Mesothelial cell of epicardium (in vitro differentiated cells): ENCODE measurements around the gene RPUSD4. TPM values are rescaled to one million over a fixed set of nuclear protein-coding genes. Genes with fewer than 3 reads are reported as not detected.

Experiments
- DNase-seq, 2 experiments: peaks; one replicate each; pipeline ENCODE4 v3.0.0; 2021; ENCODE audit warnings: low spot score in 2 of 2; ENCODE audit not compliant: unreplicated experiment in 2 of 2
- H3K27ac Mint-ChIP-seq: 2 replicates; pipeline ENCODE4 v1.8.0; 2021; ENCODE audit warnings: mixed read lengths
- H3K27me3 Mint-ChIP-seq: 2 replicates; pipeline ENCODE4 v1.8.0; 2021; ENCODE audit warnings: low read depth, mixed read lengths
- H3K36me3 Mint-ChIP-seq: 2 replicates; pipeline ENCODE4 v1.8.0; 2021; ENCODE audit warnings: mixed read lengths
- H3K4me1 Mint-ChIP-seq: 2 replicates; pipeline ENCODE4 v1.8.0; 2021; ENCODE audit warnings: mixed read lengths
- H3K4me3 Mint-ChIP-seq: 2 replicates; pipeline ENCODE4 v1.8.0; 2021; ENCODE audit warnings: mild to moderate bottlenecking, moderate library complexity, mixed read lengths
- H3K9me3 Mint-ChIP-seq: 2 replicates; pipeline ENCODE4 v1.8.0; 2021; ENCODE audit warnings: mixed read lengths
- total RNA-seq: library from RNA; stranded (reverse); gene quantifications from 3 replicates; pipeline ENCODE4 v1.2.1, GENCODE V29; 2021
- TF ChIP-seq, protein P1 (sequence below): fragments of 200-600 bp; sonication (generic); IDR thresholded peaks from one replicate; pipeline ENCODE4 v1.5.0; 2021; ENCODE audit warnings: antibody characterized with exemption; ENCODE audit not compliant: unreplicated experiment

RPUSD4 gene
- total RNA-seq, 1 donor from 2014 or later: 41.6 TPM

DNA sequence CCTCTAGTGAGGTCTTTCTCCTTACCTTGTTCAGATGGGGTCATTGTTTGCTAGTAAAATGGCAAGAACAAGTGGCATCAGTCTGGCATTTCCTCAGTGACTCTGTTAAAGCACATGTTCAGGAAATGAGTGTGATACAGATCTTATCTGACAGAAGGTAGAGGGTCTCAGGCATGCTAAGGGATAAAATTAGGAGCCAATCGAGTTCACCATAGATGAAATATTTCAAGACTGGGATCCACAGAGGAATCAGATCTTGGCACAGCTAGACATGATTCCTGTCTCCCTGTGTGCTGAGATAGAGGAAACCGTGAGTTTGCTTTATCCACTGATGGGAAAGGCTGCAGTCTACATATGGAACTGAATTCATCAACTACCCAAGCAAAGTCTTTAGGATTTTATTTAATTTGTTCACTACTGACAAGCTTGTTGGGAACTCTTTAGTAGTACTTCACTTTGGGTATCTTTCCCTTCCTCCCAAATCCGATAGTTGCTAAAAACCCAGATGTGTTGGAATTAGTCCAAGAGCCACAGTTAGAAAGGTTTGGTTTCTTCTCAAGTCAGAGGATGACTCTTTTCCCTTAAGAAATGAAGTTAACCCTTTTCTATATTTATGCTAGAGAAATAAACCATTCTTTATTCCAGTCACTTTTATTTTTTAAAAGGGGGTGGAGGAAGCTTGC, 18.5 kb upstream of the RPUSD4 start:
- TF ChIP-seq, protein P1, sequence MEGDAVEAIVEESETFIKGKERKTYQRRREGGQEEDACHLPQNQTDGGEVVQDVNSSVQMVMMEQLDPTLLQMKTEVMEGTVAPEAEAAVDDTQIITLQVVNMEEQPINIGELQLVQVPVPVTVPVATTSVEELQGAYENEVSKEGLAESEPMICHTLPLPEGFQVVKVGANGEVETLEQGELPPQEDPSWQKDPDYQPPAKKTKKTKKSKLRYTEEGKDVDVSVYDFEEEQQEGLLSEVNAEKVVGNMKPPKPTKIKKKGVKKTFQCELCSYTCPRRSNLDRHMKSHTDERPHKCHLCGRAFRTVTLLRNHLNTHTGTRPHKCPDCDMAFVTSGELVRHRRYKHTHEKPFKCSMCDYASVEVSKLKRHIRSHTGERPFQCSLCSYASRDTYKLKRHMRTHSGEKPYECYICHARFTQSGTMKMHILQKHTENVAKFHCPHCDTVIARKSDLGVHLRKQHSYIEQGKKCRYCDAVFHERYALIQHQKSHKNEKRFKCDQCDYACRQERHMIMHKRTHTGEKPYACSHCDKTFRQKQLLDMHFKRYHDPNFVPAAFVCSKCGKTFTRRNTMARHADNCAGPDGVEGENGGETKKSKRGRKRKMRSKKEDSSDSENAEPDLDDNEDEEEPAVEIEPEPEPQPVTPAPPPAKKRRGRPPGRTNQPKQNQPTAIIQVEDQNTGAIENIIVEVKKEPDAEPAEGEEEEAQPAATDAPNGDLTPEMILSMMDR: no peak
- no peak for DNase-seq
- H3K36me3 Mint-ChIP-seq: no peaks in the 10 kb centered on the region
- peak overlapping the region; percentile 16 for H3K27ac Mint-ChIP-seq
- no peaks in the 10 kb centered on the region for H3K9me3 Mint-ChIP-seq
- no peak overlapping the region for H3K4me3 Mint-ChIP-seq
- H3K27me3 Mint-ChIP-seq: no peaks in the 10 kb centered on the region
- H3K4me1 Mint-ChIP-seq: peaks cover 16% of the 10 kb centered on the region

GRCh38 chr11:126226334-126227084, 15.1 kb upstream of the RPUSD4 start:
- TF ChIP-seq, protein P1: no peak
- no peak overlapping the region for H3K4me3 Mint-ChIP-seq
- no peaks in the 10 kb centered on the region for H3K9me3 Mint-ChIP-seq

DNA sequence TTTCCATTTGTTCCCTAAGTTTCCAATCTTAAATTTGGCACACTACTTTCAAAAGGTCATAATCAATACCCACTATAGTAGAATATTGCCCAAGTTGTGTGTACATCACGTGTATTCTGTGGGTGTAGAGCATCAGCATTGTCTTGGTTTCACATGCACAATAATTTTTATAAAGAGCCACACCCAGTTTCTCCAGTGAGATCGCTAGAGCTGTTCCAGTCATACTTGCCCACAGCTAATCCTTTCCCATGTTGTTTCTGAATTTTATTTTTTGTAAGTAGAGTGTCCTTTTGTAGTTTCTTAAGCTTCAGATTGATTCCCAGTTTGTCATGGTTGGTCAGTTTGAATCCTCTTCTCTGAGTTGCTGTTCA, 13.8 kb upstream of the RPUSD4 start:
- TF ChIP-seq, protein P1: no peak

More at GRCh38 chr11:126226334-126227084, 15.1 kb upstream of the RPUSD4 start:
- H3K27ac Mint-ChIP-seq: no peak overlapping the region
- no peaks in the 10 kb centered on the region for H3K36me3 Mint-ChIP-seq
- H3K27me3 Mint-ChIP-seq: no peaks in the 10 kb centered on the region
- peaks cover 9% of the 10 kb centered on the region for H3K4me1 Mint-ChIP-seq
- no peak for DNase-seq

GRCh38 chr11:126224647-126225294, 13.3 kb upstream of the RPUSD4 start:
- Mint-ChIP-seq H3K27ac (no peak overlapping the region), H3K36me3 (no peaks in the 10 kb centered on the region), H3K9me3 (no peaks in the 10 kb centered on the region), H3K4me3 (no peak overlapping the region), H3K4me1 (no peaks in the 10 kb centered on the region), H3K27me3 (no peaks in the 10 kb centered on the region)
- no peak for DNase-seq
- TF ChIP-seq, protein P1: no peak

More for the DNA sequence above, 13.8 kb upstream of the RPUSD4 start:
- Mint-ChIP-seq H3K4me1 (peaks cover 2% of the 10 kb centered on the region), H3K4me3 (no peak overlapping the region), H3K27ac (no peak overlapping the region), H3K27me3 (no peaks in the 10 kb centered on the region), H3K36me3 (no peaks in the 10 kb centered on the region), H3K9me3 (no peaks in the 10 kb centered on the region)
- DNase-seq: no peak

DNA sequence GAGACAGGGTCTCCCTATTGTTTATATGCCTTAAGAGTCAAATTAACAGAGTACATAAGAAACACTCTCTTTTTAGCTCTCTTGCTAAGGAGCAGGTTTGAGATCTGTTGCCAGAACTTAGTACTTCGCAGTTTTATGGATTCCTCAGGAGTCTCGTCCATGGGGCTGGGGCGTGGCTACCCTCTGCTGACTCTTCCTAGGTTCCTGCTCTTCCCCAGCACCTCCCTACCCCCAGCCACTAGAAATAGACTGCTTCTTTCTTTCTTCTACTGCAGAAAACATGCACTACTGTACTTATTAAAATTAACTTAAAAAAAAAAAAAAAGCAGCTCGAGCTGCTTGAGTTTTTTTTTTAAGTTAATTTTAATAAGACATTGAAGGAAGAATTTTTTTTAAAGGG, 8.1 kb upstream of the RPUSD4 start:
- DNase-seq: no peak
- Mint-ChIP-seq H3K4me3 (no peak overlapping the region), H3K27me3 (no peaks in the 10 kb centered on the region), H3K9me3 (no peaks in the 10 kb centered on the region), H3K27ac (no peak overlapping the region), H3K36me3 (no peaks in the 10 kb centered on the region), H3K4me1 (no peaks in the 10 kb centered on the region)
- TF ChIP-seq, protein P1: no peak
